Loucy (cell line): ENCODE results near the gene PFKM.

ENCODE experiments used
- EZH2phosphoT487 ChIP-seq: fragments of 200-600 bp; IDR thresholded peaks from 2 replicates; pipeline ENCODE4 v1.6.1; 2018; ENCODE audit warnings: antibody characterized with exemption, mild to moderate bottlenecking, moderate library complexity, borderline replicate concordance
- TF ChIP-seq, protein P1 (sequence below): fragments of 200-600 bp; sonication (generic); conservative IDR thresholded peaks from 2 replicates; pipeline ENCODE4 v1.5.1; 2014; ENCODE audit warnings: mild to moderate bottlenecking, antibody characterized with exemption, low read length

DNA sequence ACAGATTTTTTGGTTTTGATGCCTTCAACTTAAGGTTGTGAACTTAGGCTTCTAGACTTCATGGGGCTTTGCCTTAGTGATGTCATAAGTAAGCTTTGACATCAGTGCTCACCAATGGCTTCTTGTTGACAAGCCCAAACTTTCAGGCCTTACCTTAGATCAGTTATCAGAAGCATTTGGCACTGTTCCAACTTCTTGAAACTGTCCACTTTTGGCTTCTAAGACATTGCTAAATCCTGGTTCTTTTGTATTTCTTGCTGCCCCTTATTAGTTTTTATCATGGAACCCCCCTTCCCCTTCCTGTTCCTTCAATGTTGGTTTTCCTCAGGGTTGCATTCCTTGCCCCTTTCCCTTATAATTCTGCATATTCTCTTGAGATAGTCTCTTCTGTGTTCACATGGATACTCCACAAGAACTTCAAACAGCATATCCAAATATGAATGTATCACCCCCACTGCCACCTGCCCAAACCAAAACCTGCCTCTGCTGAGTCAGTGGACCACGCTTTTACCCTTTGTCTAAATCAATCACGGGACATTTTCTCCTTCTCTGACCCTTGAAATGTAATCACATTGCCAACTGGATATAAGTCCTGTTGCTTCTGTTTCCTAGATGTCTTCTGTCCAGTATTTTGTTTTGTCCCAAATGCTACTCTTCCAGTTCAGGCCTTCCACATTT lies 7.9 kb downstream of the PFKM start:
- TF ChIP-seq, protein P1, sequence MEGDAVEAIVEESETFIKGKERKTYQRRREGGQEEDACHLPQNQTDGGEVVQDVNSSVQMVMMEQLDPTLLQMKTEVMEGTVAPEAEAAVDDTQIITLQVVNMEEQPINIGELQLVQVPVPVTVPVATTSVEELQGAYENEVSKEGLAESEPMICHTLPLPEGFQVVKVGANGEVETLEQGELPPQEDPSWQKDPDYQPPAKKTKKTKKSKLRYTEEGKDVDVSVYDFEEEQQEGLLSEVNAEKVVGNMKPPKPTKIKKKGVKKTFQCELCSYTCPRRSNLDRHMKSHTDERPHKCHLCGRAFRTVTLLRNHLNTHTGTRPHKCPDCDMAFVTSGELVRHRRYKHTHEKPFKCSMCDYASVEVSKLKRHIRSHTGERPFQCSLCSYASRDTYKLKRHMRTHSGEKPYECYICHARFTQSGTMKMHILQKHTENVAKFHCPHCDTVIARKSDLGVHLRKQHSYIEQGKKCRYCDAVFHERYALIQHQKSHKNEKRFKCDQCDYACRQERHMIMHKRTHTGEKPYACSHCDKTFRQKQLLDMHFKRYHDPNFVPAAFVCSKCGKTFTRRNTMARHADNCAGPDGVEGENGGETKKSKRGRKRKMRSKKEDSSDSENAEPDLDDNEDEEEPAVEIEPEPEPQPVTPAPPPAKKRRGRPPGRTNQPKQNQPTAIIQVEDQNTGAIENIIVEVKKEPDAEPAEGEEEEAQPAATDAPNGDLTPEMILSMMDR: no peak
- TF ChIP-seq EZH2phosphoT487: no peak
